Measurements from ENCODE around the gene ATG10.

The ATG10 gene

DNA sequence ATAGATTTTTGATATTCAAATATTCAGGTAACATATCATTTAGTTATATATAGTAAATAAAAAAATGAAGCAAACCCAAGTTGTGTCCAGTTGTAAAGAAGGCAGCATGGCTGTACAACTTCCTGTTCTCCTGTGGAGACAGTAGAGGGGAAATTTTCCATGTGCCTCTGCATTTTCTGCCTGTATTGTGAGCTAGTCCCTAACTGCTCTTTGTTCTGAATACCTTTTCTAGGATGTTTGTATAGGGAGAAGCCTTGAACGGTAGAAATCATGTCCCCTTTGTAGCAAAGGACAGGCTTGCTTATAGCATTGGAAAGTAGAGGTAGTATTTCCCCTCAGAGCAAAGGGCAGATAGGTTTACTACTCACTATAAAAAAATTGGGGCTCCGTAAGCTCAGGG is 319.6 kb downstream of the ATG10 start:
- TF ChIP-seq, protein P1, sequence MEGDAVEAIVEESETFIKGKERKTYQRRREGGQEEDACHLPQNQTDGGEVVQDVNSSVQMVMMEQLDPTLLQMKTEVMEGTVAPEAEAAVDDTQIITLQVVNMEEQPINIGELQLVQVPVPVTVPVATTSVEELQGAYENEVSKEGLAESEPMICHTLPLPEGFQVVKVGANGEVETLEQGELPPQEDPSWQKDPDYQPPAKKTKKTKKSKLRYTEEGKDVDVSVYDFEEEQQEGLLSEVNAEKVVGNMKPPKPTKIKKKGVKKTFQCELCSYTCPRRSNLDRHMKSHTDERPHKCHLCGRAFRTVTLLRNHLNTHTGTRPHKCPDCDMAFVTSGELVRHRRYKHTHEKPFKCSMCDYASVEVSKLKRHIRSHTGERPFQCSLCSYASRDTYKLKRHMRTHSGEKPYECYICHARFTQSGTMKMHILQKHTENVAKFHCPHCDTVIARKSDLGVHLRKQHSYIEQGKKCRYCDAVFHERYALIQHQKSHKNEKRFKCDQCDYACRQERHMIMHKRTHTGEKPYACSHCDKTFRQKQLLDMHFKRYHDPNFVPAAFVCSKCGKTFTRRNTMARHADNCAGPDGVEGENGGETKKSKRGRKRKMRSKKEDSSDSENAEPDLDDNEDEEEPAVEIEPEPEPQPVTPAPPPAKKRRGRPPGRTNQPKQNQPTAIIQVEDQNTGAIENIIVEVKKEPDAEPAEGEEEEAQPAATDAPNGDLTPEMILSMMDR (conservative IDR thresholded peaks at IDR 0.05; ENCODE audit: low read depth), result no peak
- POLR2A ChIA-PET (ENCODE audit: low non-redundant PET), result no interaction called here
- no peak for DNase-seq (ENCODE audit: low spot score)
- CTCF ChIA-PET, result no interaction called here
- H3K27ac ChIP-seq, result no peak overlapping the region

DNA sequence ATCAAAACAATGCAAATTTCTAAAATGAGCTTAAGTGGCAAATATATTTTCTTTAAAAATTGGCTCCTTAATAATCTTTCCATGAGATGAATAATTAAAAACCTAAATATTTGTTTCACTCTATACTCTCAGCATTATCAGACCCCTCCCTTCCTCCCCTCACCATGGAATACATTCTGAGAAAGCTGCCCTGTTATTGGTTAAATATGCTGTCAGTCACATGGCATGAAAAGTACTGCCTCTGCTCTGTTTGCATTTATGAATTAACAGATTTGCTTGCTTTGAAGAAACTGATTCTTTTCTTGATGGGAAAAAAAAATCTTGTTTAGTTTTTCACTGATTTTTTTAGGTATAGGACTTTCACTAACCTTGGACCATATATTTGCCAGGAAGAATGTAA is 323.3 kb downstream of the ATG10 start:
- DNase-seq (ENCODE audit: low spot score), result no peak
- ChIA-PET CTCF (interaction anchor here (0.7 kb wide), 1 partner anchor 1393 kb away, joined by 3 read pairs; no protein-coding TSS in a partner anchor), POLR2A (ENCODE audit: low non-redundant PET) (interaction anchor here (0.6 kb wide), 1 partner anchor 251 kb away, joined by 3 read pairs; no protein-coding TSS in a partner anchor)
- TF ChIP-seq, protein P1 (conservative IDR thresholded peaks at IDR 0.05; ENCODE audit: low read depth), result no peak
- no peak overlapping the region for H3K27ac ChIP-seq

DNA sequence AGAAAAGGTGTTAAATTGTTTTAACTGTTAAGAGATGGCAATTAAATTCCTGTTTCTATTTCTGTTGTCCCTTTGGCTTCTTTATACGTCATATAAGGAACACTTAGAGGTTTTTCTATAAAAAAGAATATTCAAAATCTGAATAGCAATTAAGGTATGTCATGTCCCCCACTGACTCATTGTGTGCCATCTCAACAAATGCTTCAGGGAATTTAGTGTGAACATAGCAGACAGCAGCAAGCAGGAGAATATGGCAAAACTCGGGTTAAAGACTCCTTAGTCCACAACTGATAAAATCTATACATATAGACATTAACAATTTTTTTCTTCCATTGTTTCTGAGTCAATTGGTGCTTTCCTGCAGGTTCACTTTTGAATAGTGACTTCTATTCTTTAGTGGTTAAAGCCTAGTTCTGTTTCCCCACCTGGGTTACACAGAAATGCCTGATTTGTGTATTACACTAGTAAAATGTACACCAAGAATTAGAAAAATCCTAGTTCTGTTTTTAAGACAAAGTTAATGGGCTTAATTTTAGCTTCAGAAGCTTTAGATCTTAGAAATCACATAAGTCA is 324.2 kb downstream of the ATG10 start:
- TF ChIP-seq, protein P1 (conservative IDR thresholded peaks at IDR 0.05; ENCODE audit: low read depth), result no peak
- no peak overlapping the region for H3K27ac ChIP-seq
- ChIA-PET POLR2A (ENCODE audit: low non-redundant PET) (no interaction called here), CTCF (no interaction called here)
- no peak for DNase-seq (ENCODE audit: low spot score)

DNA sequence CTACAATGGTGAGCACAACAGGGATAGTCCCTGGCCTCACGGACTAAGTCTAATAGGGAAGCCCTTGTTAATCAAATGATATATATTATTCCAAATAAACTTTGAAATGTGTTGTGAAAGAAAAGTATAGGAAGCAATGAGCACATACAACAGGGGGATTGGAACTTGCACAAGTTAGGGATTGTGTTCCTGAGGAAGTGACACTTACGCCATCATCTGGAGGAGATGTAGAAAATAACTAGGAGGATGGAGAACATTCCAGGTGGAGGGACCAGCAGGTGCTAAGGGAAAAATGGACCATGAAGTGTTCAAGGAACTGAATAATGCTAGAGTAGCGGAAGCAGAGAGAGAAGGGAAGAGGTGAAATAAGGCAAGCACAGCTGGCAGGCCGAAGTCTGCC is 325.1 kb downstream of the ATG10 start:
- no peak for DNase-seq (ENCODE audit: low spot score)
- no peak overlapping the region for H3K27ac ChIP-seq
- TF ChIP-seq, protein P1 (conservative IDR thresholded peaks at IDR 0.05; ENCODE audit: low read depth), result no peak
- ChIA-PET CTCF (interaction anchor here (0.7 kb wide), 1 partner anchor 38 kb away, joined by 4 read pairs; no protein-coding TSS in a partner anchor), POLR2A (ENCODE audit: low non-redundant PET) (no interaction called here)

DNA sequence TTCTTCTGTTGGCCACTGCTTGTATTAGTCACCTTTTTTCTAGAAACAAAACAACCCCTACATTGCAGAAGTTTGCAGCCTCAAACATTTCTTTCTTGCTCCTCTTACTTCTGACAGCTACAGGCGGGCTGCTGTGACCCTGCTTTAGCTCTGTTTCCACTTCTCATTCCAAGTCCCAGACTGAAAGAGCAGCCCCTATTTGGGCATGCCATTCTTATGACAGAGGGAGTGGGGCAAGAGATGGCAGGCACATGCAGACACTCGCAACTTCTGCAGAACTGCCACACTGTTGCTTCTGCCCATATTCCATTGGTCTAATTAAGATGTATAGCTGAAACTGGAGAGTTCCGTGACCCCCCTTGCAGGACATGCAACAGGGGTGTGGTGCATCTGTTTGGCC is 325.9 kb downstream of the ATG10 start:
- TF ChIP-seq, protein P1 (conservative IDR thresholded peaks at IDR 0.05; ENCODE audit: low read depth), result no peak
- no peak overlapping the region for H3K27ac ChIP-seq
- DNase-seq (ENCODE audit: low spot score), result no peak
- ChIA-PET CTCF (no interaction called here), POLR2A (ENCODE audit: low non-redundant PET) (no interaction called here)

DNA sequence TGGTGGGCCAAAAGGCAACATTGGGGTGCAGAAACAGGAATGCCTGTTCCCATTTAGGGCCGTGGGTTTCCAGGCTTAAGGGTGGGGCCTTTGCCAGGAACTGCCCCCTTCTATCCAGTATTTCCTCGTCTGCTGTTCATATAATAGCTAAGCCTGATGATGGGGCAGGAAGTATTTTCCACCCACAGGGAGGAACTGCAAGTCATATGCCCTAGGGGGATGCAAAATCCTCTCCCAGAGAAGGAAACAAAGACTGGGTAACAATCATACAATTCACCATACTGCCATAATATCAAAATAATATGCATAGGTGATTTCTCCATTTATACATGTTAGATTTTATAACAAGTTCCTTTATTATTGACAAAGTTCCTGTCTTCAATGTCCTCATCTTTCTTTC is 326.8 kb downstream of the ATG10 start:
- TF ChIP-seq, protein P1 (conservative IDR thresholded peaks at IDR 0.05; ENCODE audit: low read depth), result no peak

More for the DNA sequence above, 326.8 kb downstream of the ATG10 start:
- POLR2A ChIA-PET (ENCODE audit: low non-redundant PET), result interaction anchor here (0.6 kb wide), 1 partner anchor 20 kb away, joined by 11 read pairs; no protein-coding TSS in a partner anchor
- no peak overlapping the region for H3K27ac ChIP-seq
- CTCF ChIA-PET, result no interaction called here
- DNase-seq (ENCODE audit: low spot score), result no peak

Measured in RWPE1 (cell line).